ENCODE results near the gene NDUFB8.

DNA sequence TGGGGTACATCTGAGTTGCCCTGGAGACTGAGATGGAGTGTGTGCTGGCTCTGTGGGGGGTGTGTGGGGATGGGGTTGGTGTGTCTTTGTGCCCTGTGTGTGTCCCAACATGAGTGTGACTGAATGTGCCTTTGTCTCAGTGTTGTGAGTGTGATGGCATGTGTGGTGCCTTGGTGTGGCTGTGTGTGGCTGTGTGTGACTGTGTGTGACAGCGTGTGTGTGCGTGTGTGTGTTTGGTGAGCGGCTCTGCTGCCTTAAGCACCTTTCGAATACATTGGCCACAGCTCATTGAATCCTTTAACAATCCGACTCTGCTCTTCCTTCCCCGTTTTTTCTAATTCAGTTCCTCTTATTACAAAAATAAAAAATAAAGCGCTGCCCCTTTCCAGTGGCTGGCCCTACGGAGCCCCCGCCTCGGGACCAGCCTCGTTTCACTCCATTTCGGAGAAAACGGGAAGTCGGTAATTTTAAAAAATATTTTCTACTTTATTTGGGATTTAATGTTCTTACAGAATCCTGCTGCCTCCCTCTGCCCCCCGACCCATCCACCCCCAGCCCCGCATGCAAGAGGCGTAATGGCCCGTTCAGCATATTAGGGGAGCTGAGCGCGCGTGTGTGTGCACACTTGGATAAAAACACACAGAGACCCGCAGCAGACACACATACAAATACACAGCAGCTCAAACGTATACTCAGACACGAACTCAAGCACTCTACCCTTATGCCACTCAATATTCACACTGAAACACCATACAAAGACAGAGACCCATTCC lies 41.6 kb upstream of the NDUFB8 start:
- TF ChIP-seq SUZ12 (IDR thresholded peaks at IDR 0.05; ENCODE audit: extremely low read depth, insufficient read depth, insufficient read length) (no peak), YY1 (IDR thresholded peaks at IDR 0.05; ENCODE audit: insufficient read depth, insufficient read length) (no peak), ZNF274 (IDR thresholded peaks at IDR 0.05; ENCODE audit: low read depth, low read length) (no peak)

Measured in NT2/D1 (cell line).